Effector memory CD4-positive, alpha-beta T cell (primary cell): ENCODE results near the gene MLEC.

Experiments used
- DNase-seq, 3 donors: peaks; one replicate each; pipeline ENCODE4 v3.0.0-alpha.2; 2020
- H3K27ac ChIP-seq: 2 replicates; pipeline ENCODE4 v1.7.0; 2013; ENCODE audit warnings: mild to moderate bottlenecking, low read length, moderate library complexity; ENCODE audit not compliant: insufficient read depth, poor library complexity, severe bottlenecking
- H3K27me3 ChIP-seq: replicated peaks from 2 replicates; pipeline ENCODE4 v1.7.0; 2013; ENCODE audit warnings: mild to moderate bottlenecking, low read length; ENCODE audit not compliant: insufficient read depth, control insufficient read depth, poor library complexity, severe bottlenecking
- H3K36me3 ChIP-seq: 2 replicates; pipeline ENCODE4 v1.7.0; 2013; ENCODE audit warnings: mild to moderate bottlenecking, low read length, moderate library complexity; ENCODE audit not compliant: control insufficient read depth, insufficient read depth
- H3K4me1 ChIP-seq: 2 replicates; pipeline ENCODE4 v1.7.0; 2013; ENCODE audit warnings: low read length, mild to moderate bottlenecking; ENCODE audit not compliant: control insufficient read depth, insufficient read depth, poor library complexity, severe bottlenecking
- H3K4me3 ChIP-seq: 2 replicates; pipeline ENCODE4 v1.7.0; 2013; ENCODE audit warnings: low read length, low read depth, mild to moderate bottlenecking; ENCODE audit not compliant: insufficient read depth, poor library complexity, severe bottlenecking
- H3K9me3 ChIP-seq: 2 replicates; pipeline ENCODE4 v1.7.0; 2013; ENCODE audit warnings: mild to moderate bottlenecking, low read length, moderate library complexity; ENCODE audit not compliant: control insufficient read depth

The MLEC gene

GRCh38 chr12:120690083-120690450 lies 3.1 kb downstream of the MLEC start:
- peaks cover 17% of the 10 kb centered on the region for H3K4me1 ChIP-seq
- no peak overlapping the region for H3K4me3 ChIP-seq
- H3K27ac ChIP-seq: no peak overlapping the region

GRCh38 chr12:120690978-120691377 lies 4.0 kb downstream of the MLEC start:
- Histone ChIP-seq H3K4me3 (no peak overlapping the region), H3K27ac (no peak overlapping the region), H3K9me3 (no peaks in the 10 kb centered on the region), H3K27me3 (no peaks in the 10 kb centered on the region), H3K36me3 (peaks cover 24% of the 10 kb centered on the region), H3K4me1 (peaks cover 16% of the 10 kb centered on the region)
- DNase-seq: no peak

More at GRCh38 chr12:120690083-120690450, 3.1 kb downstream of the MLEC start:
- H3K36me3 ChIP-seq: peaks cover 15% of the 10 kb centered on the region
- H3K9me3 ChIP-seq: no peaks in the 10 kb centered on the region
- no peak for DNase-seq
- no peaks in the 10 kb centered on the region for H3K27me3 ChIP-seq

GRCh38 chr12:120692524-120693033 lies 5.6 kb downstream of the MLEC start:
- no peaks in the 10 kb centered on the region for H3K27me3 ChIP-seq
- no peak overlapping the region for H3K4me3 ChIP-seq
- peaks cover 13% of the 10 kb centered on the region for H3K4me1 ChIP-seq
- H3K36me3 ChIP-seq: peaks cover 38% of the 10 kb centered on the region
- no peak for DNase-seq
- H3K9me3 ChIP-seq: no peaks in the 10 kb centered on the region
- H3K27ac ChIP-seq: no peak overlapping the region

GRCh38 chr12:120693848-120694247 lies 6.9 kb downstream of the MLEC start:
- H3K4me1 ChIP-seq: peaks cover under 1% of the 10 kb centered on the region
- no peak for DNase-seq
- peaks cover 47% of the 10 kb centered on the region for H3K36me3 ChIP-seq
- H3K27ac ChIP-seq: no peak overlapping the region
- H3K27me3 ChIP-seq: no peaks in the 10 kb centered on the region
- H3K9me3 ChIP-seq: no peaks in the 10 kb centered on the region
- H3K4me3 ChIP-seq: no peak overlapping the region

GRCh38 chr12:120696626-120697025 lies 9.7 kb downstream of the MLEC start:
- Histone ChIP-seq H3K9me3 (no peaks in the 10 kb centered on the region), H3K4me1 (no peaks in the 10 kb centered on the region), H3K27ac (no peak overlapping the region), H3K36me3 (peaks cover 74% of the 10 kb centered on the region), H3K4me3 (no peak overlapping the region), H3K27me3 (no peaks in the 10 kb centered on the region)
- no peak for DNase-seq

- H3K27me3 ChIP-seq: no peaks in the 10 kb centered on the region
- no peaks in the 10 kb centered on the region for H3K4me1 ChIP-seq
- no peak for DNase-seq
- H3K27ac ChIP-seq: no peak overlapping the region
- H3K36me3 ChIP-seq: peaks cover 76% of the 10 kb centered on the region
- H3K4me3 ChIP-seq: no peak overlapping the region
- H3K9me3 ChIP-seq: no peaks in the 10 kb centered on the region
Observed at GRCh38 chr12:120697344-120697743, 10.4 kb downstream of the MLEC start.

- Histone ChIP-seq H3K27me3 (no peaks in the 10 kb centered on the region), H3K27ac (no peak overlapping the region), H3K9me3 (no peaks in the 10 kb centered on the region), H3K4me3 (no peak overlapping the region), H3K4me1 (no peaks in the 10 kb centered on the region), H3K36me3 (peaks cover 80% of the 10 kb centered on the region)
- no peak for DNase-seq
Observed at GRCh38 chr12:120698665-120699064, 11.7 kb downstream of the MLEC start.

- no peak for DNase-seq
- Histone ChIP-seq H3K4me1 (no peaks in the 10 kb centered on the region), H3K9me3 (no peaks in the 10 kb centered on the region), H3K4me3 (no peak overlapping the region), H3K27ac (no peak overlapping the region), H3K36me3 (peaks cover 72% of the 10 kb centered on the region), H3K27me3 (no peaks in the 10 kb centered on the region)
Observed at GRCh38 chr12:120699553-120699952, 12.6 kb downstream of the MLEC start.

- Histone ChIP-seq H3K27me3 (no peaks in the 10 kb centered on the region), H3K4me3 (no peak overlapping the region), H3K9me3 (no peaks in the 10 kb centered on the region), H3K4me1 (no peaks in the 10 kb centered on the region), H3K36me3 (peaks cover 59% of the 10 kb centered on the region), H3K27ac (no peak overlapping the region)
- DNase-seq: no peak
Observed at GRCh38 chr12:120700886-120701285, 13.9 kb downstream of the MLEC start.

GRCh38 chr12:120702637-120703036 lies 15.7 kb downstream of the MLEC start:
- DNase-seq: no peak
- no peaks in the 10 kb centered on the region for H3K4me1 ChIP-seq
- no peak overlapping the region for H3K27ac ChIP-seq
- H3K4me3 ChIP-seq: no peak overlapping the region
- H3K9me3 ChIP-seq: no peaks in the 10 kb centered on the region
- peaks cover 43% of the 10 kb centered on the region for H3K36me3 ChIP-seq
- no peaks in the 10 kb centered on the region for H3K27me3 ChIP-seq
